K562 (cell line): ENCODE results near the gene RHOBTB3. TPM values are rescaled to one million over a fixed set of nuclear protein-coding genes. Genes with fewer than 3 reads are reported as not detected.
A peak's percentile ranks its signal among the peaks of the same experiment; 100 is the strongest.

Experiments
- ATAC-seq: fragments of 200-7000 bp; cut with Tn5 transposase; 3 replicates; pipeline ENCODE4 v1.9.1; 2020; ENCODE audit warnings: moderate library complexity
- BruUV-seq: library from RNA; stranded (reverse); fragments of 400-500 nt; replicated peaks from 2 replicates; lab custom pipeline; 2021; lab: Mats Ljungman, UMichigan
- CTCF ChIA-PET: fragments of 300-600 bp; formaldehyde crosslinking; extraction: SDS; loops from one replicate; lab custom pipeline; 2021; ENCODE audit warnings: low intra/inter-chr PET ratio; lab: Yijun Ruan, JAX
- POLR2A ChIA-PET: fragments of 300-600, 350-650 bp; sonication (Branson Sonifier 250); formaldehyde crosslinking; extraction: SDS; loops from one replicate; lab custom pipeline; 2021; ENCODE audit warnings: antibody characterized with exemption, inconsistent platforms; lab: Yijun Ruan, JAX
- DNase-seq, 4 experiments: peaks; one replicate each; pipeline versions ENCODE4 v3.0.0 to v3.0.0-alpha.2; 2011 to 2018; ENCODE audit warnings: low spot score in 3 of 4, mixed read lengths in 3 of 4; ENCODE audit errors: extremely low read depth in 1 of 4
- FAIRE-seq: peaks from 2 replicates; lab custom pipeline; 2011; peaks lifted over from hg19 to GRCh38; lab: Jason Lieb, UNC
- H2AFZ ChIP-seq: 2 replicates; pipeline ENCODE4 v1.6.0; 2011; ENCODE audit warnings: low read depth, low read length, control low read depth, inconsistent platforms
- H3K27ac ChIP-seq: fragments of 200-600 bp; 3 replicates; pipeline ENCODE4 v1.8.0; 2011; ENCODE audit warnings: low read depth, mild to moderate bottlenecking, control low read depth, inconsistent platforms, low read length, moderate library complexity, mixed read lengths; ENCODE audit errors: extremely low read depth
- H3K27me3 ChIP-seq, 2 experiments: fragments of 300-600 bp in 1 of 2; 2 replicates in 1 of 2; 3 replicates in 1 of 2; pipeline versions ENCODE4 v1.6.0 to v1.8.0; 2011; ENCODE audit warnings: inconsistent platforms in 2 of 2, low read length in 2 of 2, mild to moderate bottlenecking in 1 of 2, mixed read lengths in 1 of 2, moderate library complexity in 1 of 2; ENCODE audit not compliant: control insufficient read depth in 2 of 2, insufficient read depth in 2 of 2
- H3K36me3 ChIP-seq: fragments of 300-600 bp; 3 replicates; pipeline ENCODE4 v1.8.0; 2011; ENCODE audit warnings: mild to moderate bottlenecking, low read length, inconsistent platforms; ENCODE audit not compliant: control insufficient read depth, insufficient read depth
- H3K4me1 ChIP-seq, 2 experiments: fragments of 200-600 bp in 1 of 2; replicated peaks in 1 of 2; 2 replicates in 1 of 2; 3 replicates in 1 of 2; pipeline versions ENCODE4 v1.5.1 to v1.8.0; 2011; ENCODE audit warnings: inconsistent platforms in 2 of 2, low read length in 2 of 2, mild to moderate bottlenecking in 1 of 2, mixed read lengths in 1 of 2, moderate library complexity in 1 of 2; ENCODE audit not compliant: control insufficient read depth in 2 of 2, insufficient read depth in 2 of 2
- H3K4me2 ChIP-seq: 2 replicates; pipeline ENCODE4 v1.6.1; 2011; ENCODE audit warnings: low read length, control low read depth, inconsistent platforms, mixed read lengths; ENCODE audit not compliant: insufficient read depth
- H3K4me3 ChIP-seq: fragments of 200-600 bp; sonication (generic), shearing (Covaris generic); 2 replicates; pipeline ENCODE4 v1.5.1; 2016; ENCODE audit warnings: control low read depth, inconsistent platforms
- H3K79me2 ChIP-seq: fragments of 200-600 bp; 3 replicates; pipeline ENCODE4 v1.8.0; 2011; ENCODE audit warnings: low read length, inconsistent platforms; ENCODE audit not compliant: control insufficient read depth, insufficient read depth
- H3K9ac ChIP-seq, 2 experiments: 2 replicates each; pipeline versions ENCODE4 v1.6.0 to v1.6.1; 2011; ENCODE audit warnings: low read depth in 2 of 2, low read length in 2 of 2, control low read depth in 1 of 2, inconsistent platforms in 1 of 2, mild to moderate bottlenecking in 1 of 2, mixed read lengths in 1 of 2; ENCODE audit not compliant: insufficient read depth in 1 of 2
- H3K9me1 ChIP-seq: one replicate; pipeline ENCODE4 v1.6.0; 2011; ENCODE audit warnings: inconsistent platforms, mild to moderate bottlenecking, low read length, moderate library complexity; ENCODE audit not compliant: control insufficient read depth, insufficient read depth
- H3K9me3 ChIP-seq: replicated peaks from 2 replicates; pipeline ENCODE4 v1.5.1; 2011; ENCODE audit warnings: low read depth, low read length, inconsistent platforms; ENCODE audit not compliant: control insufficient read depth, insufficient read depth
- H4K20me1 ChIP-seq: replicated peaks from 2 replicates; pipeline ENCODE4 v1.6.1; 2011; ENCODE audit warnings: low read length, inconsistent platforms, mixed read lengths; ENCODE audit not compliant: control insufficient read depth, insufficient read depth
- ARID1B ChIP-seq: fragments of 450-650 bp; IDR thresholded peaks from 2 replicates; pipeline ENCODE4 v1.6.1; 2016; ENCODE audit warnings: antibody characterized with exemption, mild to moderate bottlenecking, inconsistent platforms
- ASH1L ChIP-seq: fragments of 450-650 bp; IDR thresholded peaks from 2 replicates; pipeline ENCODE4 v1.6.1; 2018; ENCODE audit warnings: borderline replicate concordance, mild to moderate bottlenecking, low read depth; ENCODE audit not compliant: partially characterized antibody
- CBFA2T2 ChIP-seq: fragments of 450-650 bp; conservative IDR thresholded peaks from 2 replicates; pipeline ENCODE4 v1.6.1; 2017; ENCODE audit warnings: mild to moderate bottlenecking
- CBFA2T3 ChIP-seq: fragments of 450-650 bp; IDR thresholded peaks from 2 replicates; pipeline ENCODE4 v1.6.1; 2017
- CREBBP ChIP-seq: IDR thresholded peaks from one replicate; pipeline ENCODE4 v1.6.1; 2012; ENCODE audit warnings: low read depth, mild to moderate bottlenecking, control low read depth, inconsistent platforms, low read length
- ELF1 ChIP-seq: fragments of 200-800 bp; sonication (Bioruptor generic); IDR thresholded peaks from 2 replicates; pipeline ENCODE4 v1.6.1; 2016; ENCODE audit warnings: missing genetic modification characterization, missing compliant biosample characterization
- NCOR1 ChIP-seq: fragments of 450-650 bp; IDR thresholded peaks from 2 replicates; pipeline ENCODE4 v1.6.1; 2016; ENCODE audit warnings: mild to moderate bottlenecking, moderate library complexity
- NFRKB ChIP-seq: fragments of 450-650 bp; IDR thresholded peaks from 2 replicates; pipeline ENCODE4 v1.6.1; 2016; ENCODE audit warnings: low read depth
- NR2C1 ChIP-seq, 2 experiments: fragments of 450-650 bp; IDR thresholded peaks; 2 replicates each; pipeline ENCODE4 v1.6.1; 2017; ENCODE audit warnings: mild to moderate bottlenecking in 2 of 2, antibody characterized with exemption in 1 of 2, inconsistent platforms in 1 of 2, missing compliant biosample characterization in 1 of 2, missing genetic modification characterization in 1 of 2
- RB1 ChIP-seq: fragments of 450-650 bp; IDR thresholded peaks from 2 replicates; pipeline ENCODE4 v1.6.1; 2017; ENCODE audit warnings: low read depth, mild to moderate bottlenecking
- SMAD3 ChIP-seq: fragments of 450-650 bp; formaldehyde crosslinking; conservative IDR thresholded peaks from 2 replicates; pipeline ENCODE4 v1.4.0; 2020; ENCODE audit warnings: mild to moderate bottlenecking
- SOX6 ChIP-seq: fragments of 450-650 bp; IDR thresholded peaks from 2 replicates; pipeline ENCODE4 v1.6.1; 2014; ENCODE audit warnings: mild to moderate bottlenecking
- TAL1 ChIP-seq: fragments of 450-650 bp; IDR thresholded peaks from 2 replicates; pipeline ENCODE4 v1.6.1; 2016; ENCODE audit warnings: mild to moderate bottlenecking
- TFAP4 ChIP-seq: sonication (generic); formaldehyde crosslinking; IDR thresholded peaks from 2 replicates; pipeline ENCODE4 v1.8.0; 2022; ENCODE audit warnings: missing genetic modification reagents, mild to moderate bottlenecking, moderate library complexity, borderline replicate concordance
- ZNF217 ChIP-seq: sonication (generic); formaldehyde crosslinking; IDR thresholded peaks from 2 replicates; pipeline ENCODE4 v1.8.0; 2022; ENCODE audit warnings: mild to moderate bottlenecking, missing genetic modification reagents
- ZNF274 ChIP-seq: IDR thresholded peaks from 2 replicates; pipeline ENCODE4 v1.6.1; 2011; ENCODE audit warnings: low read depth, mild to moderate bottlenecking, low read length, moderate library complexity, borderline replicate concordance
- ZNF830 ChIP-seq: fragments of 250-450 bp; sonication (Bioruptor Pico); IDR thresholded peaks from 2 replicates; pipeline ENCODE4 v1.5.0; 2021; ENCODE audit warnings: mild to moderate bottlenecking
- WGBS: fragments of 100-300 bp; shearing (Covaris generic); methylation state at CpG from one replicate; pipeline ENCODE4 v1.1.6; 2016; ENCODE audit warnings: low coverage, mixed read lengths; ENCODE audit not compliant: insufficient coverage; ENCODE audit errors: missing lambda C conversion rate; 5-methylcytosine and 5-hydroxymethylcytosine counted together
- in situ Hi-C: fragments of 300-500 bp; cut with MboI; formaldehyde crosslinking; loops from 4 replicates; pipeline ENCODE4 v1.15.0; 2018; ENCODE audit warnings: inconsistent platforms, mixed read lengths
- intact Hi-C: fragments of 100-400 bp; cut with micrococcal nuclease; formaldehyde crosslinking; loops from 2 replicates; pipeline ENCODE4 v1.14.2; 2022
- polyA plus RNA-seq, 8 experiments: library from polyadenylated mRNA; depleted of rRNA in 4 of 8; stranded (reverse) in 5 of 8; unstranded in 3 of 8; fragments of >200 nt; fragmentation: Nextera tagmentation in 2 of 8; fragmentation: Illumina TruSeq in 1 of 8; extraction: Ambion mirVana in 2 of 8; extraction: Trizol in 1 of 8; gene quantifications; 2 replicates each; pipeline versions ENCODE4 v1.2.1 to v1.2.3, GENCODE V29; 2011 to 2014; ENCODE audit warnings: inconsistent platforms in 1 of 8, missing spikeins in 1 of 8
- total RNA-seq, 7 experiments: library from RNA; depleted of rRNA in 6 of 7; stranded (reverse); fragments of >200 nt in 6 of 7; fragmentation: Illumina TruSeq in 2 of 7; extraction: Trizol in 2 of 7; gene quantifications; 2 replicates each; pipeline versions ENCODE4 v1.2.1 to v1.2.3, GENCODE V29; 2011 to 2021; ENCODE audit warnings: low replicate concordance in 1 of 7

RHOBTB3 gene
- total and polyA plus RNA-seq, 9 of the 15 experiments (the other 6 are each of a cell fraction or from before 2014, with no cell fraction given), result 39.7 to 143 (median 115) TPM

GRCh38 chr5:95826949-95827891, 96.1 kb downstream of the RHOBTB3 start:
- H3K4me2 ChIP-seq, result no peak overlapping the region
- H3K27ac ChIP-seq, result no peak overlapping the region
- H2AFZ ChIP-seq, result peak overlapping the region; percentile 18
- no peak overlapping the region for H3K9ac ChIP-seq
- ATAC-seq (no peak), DNase-seq (peak in 1 of 4 experiments; percentile 23), FAIRE-seq (no peak)
- in situ Hi-C loops, result loop anchor here (25.0 kb wide), 1 partner anchor 865 kb away; no protein-coding TSS in a partner anchor
- no peaks in the 10 kb centered on the region for H3K79me2 ChIP-seq
- H3K4me1 ChIP-seq, result peaks cover 38 to 41% of the 10 kb centered on the region in 2 experiments
- WGBS, result 79% methylated on average over 10 of the region's 10 CpGs
- ChIA-PET POLR2A (interaction anchor here (1.0 to 1.2 kb wide), 2 partner anchors 24 to 97 kb away, joined by 3 to 4 read pairs; partner anchors contain the start of gene RHOBTB3), CTCF (no interaction called here)
- H3K9me1 ChIP-seq, result peaks cover 6% of the 10 kb centered on the region
- H3K36me3 ChIP-seq, result no peaks in the 10 kb centered on the region
- no peak overlapping the region for H3K4me3 ChIP-seq
- no peaks in the 10 kb centered on the region for H3K9me3 ChIP-seq
- BruUV-seq, result no TSS peak
- H4K20me1 ChIP-seq, result no peaks in the 10 kb centered on the region
- no peaks in the 10 kb centered on the region for H3K27me3 ChIP-seq
- TF ChIP-seq NR2C1 (IDR thresholded peaks at IDR 0.05), result no peak
- TF ChIP-seq NR2C1 (tag; IDR thresholded peaks at IDR 0.05), result no peak
- TF ChIP-seq CREBBP, result no peak
- no peak for TF ChIP-seq ELF1
- TF ChIP-seq CBFA2T3, result peak; percentile 72
- peak; percentile 28; the same call in 1 of the 2 replicates for TF ChIP-seq TAL1
- TF ChIP-seq NFRKB, result no peak
- no peak for TF ChIP-seq ZNF274
- no peak for TF ChIP-seq ZNF217 (CRISPR knock-in tag)
- TF ChIP-seq ASH1L, result no peak
- TF ChIP-seq SMAD3, result no peak
- TF ChIP-seq TFAP4 (CRISPR knock-in tag), result no peak
- peak; percentile 17; the same call in 1 of the 2 replicates for TF ChIP-seq NCOR1
- TF ChIP-seq ZNF830 (CRISPR knock-in tag), result no peak
- TF ChIP-seq SOX6, result 0 out of 2 replicates have a peak, but pooled peaks have one; percentile 23
- no peak for TF ChIP-seq RB1
- peak; percentile 28; the same call in 1 of the 2 replicates for TF ChIP-seq ARID1B
- peak; percentile 32 for TF ChIP-seq CBFA2T2
- intact Hi-C loops, result no loop called here
